T-helper 1 cell treated with Interleukin-12 subunit alpha and Interleukin-12 subunit beta and Interleukin-4 antibody, amounts not matched to agents 30 ng/mL and 1 ng/mL, for 36 hours (primary cell): ENCODE data around the gene FATE1. TPM values are rescaled to one million over a fixed set of nuclear protein-coding genes. Genes with fewer than 3 reads are reported as not detected.
"Not testable (repeated sequence)": the region's sequence is repeated elsewhere in the genome, so short reads cannot be mapped to it uniquely, and the experiment has no call there.

Experiments used
- intact Hi-C: fragments of 100-400 bp; cut with micrococcal nuclease; formaldehyde crosslinking; loops from one replicate; pipeline ENCODE4 v1.15.1; 2024
- total RNA-seq: library from RNA; stranded (reverse); gene quantifications from 2 replicates; pipeline ENCODE4 v1.2.3, GENCODE V29; 2022

The FATE1 gene, protein sequence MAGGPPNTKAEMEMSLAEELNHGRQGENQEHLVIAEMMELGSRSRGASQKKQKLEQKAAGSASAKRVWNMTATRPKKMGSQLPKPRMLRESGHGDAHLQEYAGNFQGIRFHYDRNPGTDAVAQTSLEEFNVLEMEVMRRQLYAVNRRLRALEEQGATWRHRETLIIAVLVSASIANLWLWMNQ
- total RNA-seq, result not detected in 2 replicates

DNA sequence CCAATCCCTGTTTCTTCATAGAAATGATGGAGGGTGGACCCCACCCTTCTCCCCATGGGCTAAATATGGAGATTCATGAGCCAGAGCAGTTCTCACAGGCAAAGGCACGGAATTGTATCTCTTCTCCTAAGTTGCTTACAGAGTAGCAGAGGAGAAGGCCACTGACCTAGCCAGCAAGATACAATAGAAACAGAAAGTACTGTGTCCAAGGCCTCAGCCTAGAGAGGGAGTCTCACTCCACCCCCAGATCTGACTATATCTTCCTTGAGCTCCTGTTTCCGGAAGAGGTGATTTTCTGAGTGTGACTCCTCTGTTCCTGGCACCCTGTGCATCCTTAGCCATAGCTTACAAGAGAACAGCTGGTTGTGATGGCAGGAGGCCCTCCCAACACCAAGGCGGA, at the start of gene FATE1:
TSS of gene FATE1 (plus strand) at position 284 of the 400 bp plus-strand sequence. CDS start at position 369, 85 bp downstream.
- intact Hi-C loops, result no loop called here

DNA sequence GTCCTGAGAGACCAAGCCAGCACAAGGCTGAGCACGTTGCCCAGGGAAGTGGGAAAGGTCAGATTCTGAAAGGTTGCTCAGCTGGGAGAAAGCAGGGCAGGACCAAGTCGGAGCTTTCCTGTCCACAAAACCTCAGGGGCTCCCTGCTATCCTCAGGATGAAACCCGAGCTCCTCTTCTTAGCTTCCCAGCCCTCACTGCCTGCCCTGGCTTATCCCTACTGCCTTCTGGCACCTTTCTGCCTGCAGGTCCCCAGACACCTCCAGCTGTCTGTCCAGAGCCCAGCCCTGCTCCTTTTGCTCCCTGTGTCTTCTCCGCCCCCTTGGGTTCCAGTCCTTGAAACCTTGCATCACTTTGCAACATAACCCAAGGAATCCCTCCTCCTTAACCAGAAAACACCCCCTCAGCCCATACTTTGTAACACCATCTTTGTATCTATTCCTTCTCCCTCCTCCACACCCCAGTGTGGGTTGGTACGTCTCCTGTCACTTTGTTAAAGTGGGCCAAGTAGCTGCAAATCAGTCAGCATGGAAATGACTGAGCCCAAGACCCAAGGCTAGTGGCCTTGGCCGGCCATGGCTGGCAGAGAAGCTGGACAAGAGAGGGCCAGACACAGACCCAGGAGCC, 40.6 kb upstream of the FATE1 start:
- intact Hi-C loops, result no loop called here

DNA sequence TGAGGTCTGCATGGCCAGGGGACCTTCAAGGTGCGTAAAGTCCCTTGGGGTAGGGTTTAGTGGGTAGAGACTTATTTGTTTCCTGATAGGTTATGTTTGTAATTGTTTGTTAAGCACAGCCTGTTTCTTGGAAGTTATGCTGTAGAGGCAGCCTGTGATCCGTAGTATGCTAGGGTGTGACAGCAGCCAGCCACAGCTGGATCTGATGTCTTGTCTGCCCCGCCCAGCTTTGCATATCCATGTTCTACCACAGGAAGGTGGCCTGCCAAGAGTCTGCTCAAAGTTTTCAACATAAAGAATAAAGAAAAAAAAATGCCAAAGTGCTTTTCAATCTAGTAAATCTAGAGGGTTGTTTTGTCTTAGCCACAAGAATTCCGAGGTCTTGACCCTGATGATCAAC, 39.6 kb upstream of the FATE1 start:
- intact Hi-C loops, result no loop called here

DNA sequence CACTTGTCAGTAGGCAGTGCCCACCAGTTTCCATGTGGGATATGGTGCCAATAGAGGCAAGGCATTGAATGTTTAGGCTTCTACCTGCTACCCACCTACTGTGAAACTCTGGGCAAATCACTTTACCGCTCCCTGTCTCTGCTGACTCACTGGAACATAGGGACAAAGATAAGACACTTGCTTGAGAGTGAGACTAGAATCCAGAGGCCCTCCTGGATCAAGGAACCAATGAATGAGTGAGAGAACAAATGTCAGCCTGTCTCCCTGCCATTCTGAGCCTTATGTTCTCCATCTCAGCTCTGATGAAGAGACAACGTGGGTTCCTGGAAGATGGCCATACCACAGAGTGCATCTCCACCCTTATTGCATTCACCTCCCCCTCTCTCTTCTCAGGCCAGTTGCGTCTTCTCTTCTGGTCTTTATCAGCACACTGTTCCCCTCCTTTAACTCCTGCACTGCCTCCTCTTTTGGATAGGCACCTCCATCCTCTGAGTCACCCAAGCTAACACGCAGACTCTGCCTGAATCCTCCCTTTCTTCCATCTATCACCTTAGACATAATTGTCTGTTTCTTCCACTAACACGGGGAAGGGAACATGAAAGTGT, 35.9 kb upstream of the FATE1 start:
- intact Hi-C loops, result loop anchor here (5.0 kb wide), 1 partner anchor 908 kb away; no protein-coding TSS in a partner anchor

DNA sequence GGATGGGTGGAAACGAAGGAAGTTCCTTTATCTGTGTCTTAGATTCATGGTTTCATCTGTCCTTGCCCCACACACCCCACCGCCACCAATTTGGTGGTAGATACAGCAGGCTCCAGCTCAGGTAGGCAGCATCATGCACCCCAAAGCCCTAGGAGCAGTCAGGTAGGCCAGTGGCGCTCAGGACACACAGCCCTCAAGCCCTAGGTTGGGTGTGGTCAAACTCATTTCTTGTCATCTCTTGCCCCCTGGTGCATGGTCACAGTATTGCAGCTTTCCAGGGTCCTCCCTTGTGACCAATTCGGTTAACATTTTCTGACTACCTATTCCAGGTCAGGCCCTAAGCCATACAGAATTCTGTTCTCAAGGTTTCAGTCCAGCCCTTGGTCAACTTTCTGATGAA, 35.0 kb upstream of the FATE1 start:
- intact Hi-C loops, result loop anchor here (1.0 to 5.0 kb wide), 3 partner anchors 175 to 909 kb away; no protein-coding TSS in a partner anchor

DNA sequence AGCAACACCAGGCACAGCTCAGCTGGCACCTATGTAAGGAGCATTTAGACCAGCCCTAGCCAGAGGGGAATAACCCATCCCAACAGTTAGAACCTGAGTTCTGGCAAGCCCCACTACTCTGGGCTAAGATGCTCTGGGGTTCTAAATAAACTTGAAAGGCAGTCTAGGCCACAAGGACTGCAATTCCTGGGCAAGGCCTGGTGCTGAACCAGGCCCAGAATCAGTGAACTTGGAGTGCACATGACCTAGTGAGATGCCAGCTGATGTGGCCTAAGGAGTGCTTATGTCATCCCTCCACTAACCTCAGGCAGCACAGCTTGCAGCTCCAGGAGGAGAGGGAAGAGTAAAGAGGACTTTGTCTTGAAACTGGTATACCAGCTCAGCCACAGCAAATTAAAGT, 28.2 kb upstream of the FATE1 start:
- intact Hi-C loops, result no loop called here

DNA sequence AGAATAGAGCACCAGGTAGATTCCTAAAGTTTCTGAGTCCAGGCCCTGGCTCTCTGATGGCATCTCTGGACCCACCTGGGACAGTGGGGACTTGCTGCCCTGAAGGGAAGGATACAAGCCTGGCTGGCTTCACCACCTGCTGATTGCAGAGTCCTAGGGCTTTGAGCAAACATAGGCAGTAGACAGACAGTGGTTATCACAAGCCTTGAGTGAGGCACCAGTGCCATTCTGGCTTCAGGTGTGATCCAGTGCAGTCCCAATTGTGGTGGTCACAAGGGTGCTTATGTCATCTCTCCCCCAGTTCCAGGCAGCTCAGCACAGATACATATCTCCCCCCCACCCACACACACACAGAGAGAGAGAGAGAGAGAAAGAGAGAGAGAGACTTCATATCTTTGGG, 27.1 kb upstream of the FATE1 start:
- intact Hi-C loops, result no loop called here

DNA sequence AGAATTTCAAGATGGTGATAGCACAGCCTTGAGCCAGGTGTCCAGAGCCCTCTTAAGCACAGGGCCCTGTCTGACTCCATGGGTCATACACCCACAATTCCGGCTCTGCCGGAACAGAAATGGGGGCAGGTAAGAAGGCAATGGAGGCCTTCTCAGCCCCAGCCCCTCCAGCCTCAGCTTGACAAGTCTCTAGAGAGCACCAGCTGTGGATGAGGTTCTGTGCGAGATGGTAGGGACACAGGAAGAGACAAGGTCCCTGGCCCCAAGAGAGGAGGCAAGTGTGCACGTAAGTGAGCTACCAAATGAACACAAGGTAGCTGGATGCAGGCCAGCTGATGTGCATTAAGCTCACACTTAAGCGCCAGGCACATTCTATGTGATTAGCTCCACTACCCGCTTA, 23.0 kb upstream of the FATE1 start:
- intact Hi-C loops, result no loop called here

DNA sequence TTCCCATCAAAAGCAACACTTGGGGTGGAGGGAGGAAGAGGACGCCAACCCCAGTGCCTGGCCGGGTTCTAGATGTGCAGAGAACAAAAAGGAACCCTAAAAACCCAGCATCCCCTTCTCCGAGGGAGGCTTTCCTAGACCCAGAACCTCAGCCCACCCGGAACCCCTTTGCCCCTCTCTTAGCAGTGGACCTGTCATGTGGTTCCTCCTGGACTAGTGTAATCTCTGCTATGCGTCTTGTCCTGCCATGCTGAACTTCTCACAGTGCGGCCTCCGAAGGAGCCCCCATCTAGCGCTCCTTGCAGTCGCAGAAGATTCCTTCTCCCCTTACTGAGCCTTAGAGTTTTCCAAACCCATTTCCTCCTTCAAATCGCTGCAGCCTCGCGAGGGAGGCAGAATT, 21.7 kb upstream of the FATE1 start:
- intact Hi-C loops, result no loop called here

DNA sequence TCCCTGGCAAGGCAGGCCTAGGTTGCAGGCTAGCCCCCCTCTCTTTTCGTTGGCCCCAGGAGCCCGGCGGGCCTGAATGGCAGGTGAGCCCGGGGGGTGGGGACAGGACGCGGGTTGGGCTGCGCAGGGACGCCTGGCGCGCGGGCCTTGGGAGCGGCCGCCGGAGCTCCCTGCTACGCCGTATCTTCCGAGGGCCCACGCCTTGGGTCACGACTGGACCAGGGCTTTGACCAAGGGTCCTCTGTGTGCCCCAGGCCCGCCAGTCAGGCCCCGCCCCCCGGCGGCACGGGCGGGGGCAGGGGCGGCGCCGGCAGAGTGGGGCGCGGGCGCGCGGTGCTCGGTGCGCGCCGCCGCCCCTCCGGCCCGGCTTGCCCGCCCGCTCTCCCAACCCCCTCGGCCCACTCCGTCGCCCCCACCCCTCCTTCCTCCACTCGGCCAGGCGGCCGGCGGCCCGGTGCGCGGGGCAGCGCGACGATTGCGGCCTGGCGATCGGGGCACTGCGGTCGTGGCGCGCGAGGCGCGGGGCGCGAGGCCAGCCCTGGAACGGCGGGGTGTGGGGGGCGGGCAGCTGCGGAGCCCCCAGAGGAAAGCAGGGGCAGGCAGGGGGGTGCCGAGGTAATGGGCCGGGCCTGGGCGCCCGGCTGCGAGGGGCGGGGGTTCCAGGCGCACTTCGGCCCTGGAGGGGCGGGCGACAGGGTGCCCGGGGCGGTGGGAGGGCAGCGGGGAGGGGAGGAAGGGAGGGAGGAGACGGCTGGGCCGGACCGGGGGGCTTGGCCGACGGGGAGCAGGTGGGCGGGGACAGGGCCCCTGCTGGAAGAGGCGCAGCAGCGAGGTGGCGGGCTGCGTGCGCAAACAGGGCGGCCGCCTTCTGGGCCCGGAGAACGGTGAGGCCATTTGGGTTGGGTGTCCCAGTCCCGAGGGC, 20.9 kb upstream of the FATE1 start, which contains the start of gene PRRG3:
TSS of gene PRRG3 (plus strand) at position 798 of the 922 bp plus-strand sequence. CDS start 3,357 bp downstream, outside the sequence.
- intact Hi-C loops, result no loop called here

DNA sequence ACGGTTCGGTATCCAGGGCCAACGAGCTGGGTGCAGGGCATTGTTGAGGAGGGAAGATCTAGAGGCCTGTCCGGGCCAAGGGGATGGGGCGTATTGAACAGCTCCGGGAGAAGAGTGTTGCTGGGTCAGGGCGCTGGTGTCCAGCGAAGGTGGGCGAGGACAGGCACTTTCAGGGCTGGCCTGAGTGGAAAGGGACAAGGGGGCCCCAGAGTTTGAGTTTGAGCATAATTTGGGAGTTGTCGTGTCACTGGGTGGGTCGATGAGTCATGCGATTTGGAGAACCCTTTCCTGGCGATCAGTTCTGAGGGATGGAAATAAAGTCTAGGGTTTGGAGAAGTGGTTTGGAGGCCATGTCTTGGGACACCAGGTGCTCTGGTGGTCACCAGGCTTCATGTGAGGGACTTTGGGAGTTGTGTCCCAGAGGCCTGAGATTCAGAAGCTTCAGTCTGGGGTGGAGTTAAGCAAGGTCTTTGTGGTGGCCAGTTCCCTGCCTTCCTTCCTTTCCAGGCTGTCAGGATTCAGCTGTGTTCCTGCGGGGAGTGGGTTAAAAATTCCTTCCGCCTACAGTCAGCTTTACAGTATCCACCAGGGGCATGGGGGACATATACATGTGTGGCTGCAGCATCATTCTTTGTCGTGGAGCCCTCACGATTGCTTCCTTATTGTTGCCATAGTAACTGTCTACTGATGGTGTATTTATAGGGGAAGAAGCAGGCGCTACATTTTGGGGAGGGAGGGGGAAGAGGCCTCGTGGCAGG, 20.1 kb upstream of the FATE1 start:
- intact Hi-C loops, result no loop called here

DNA sequence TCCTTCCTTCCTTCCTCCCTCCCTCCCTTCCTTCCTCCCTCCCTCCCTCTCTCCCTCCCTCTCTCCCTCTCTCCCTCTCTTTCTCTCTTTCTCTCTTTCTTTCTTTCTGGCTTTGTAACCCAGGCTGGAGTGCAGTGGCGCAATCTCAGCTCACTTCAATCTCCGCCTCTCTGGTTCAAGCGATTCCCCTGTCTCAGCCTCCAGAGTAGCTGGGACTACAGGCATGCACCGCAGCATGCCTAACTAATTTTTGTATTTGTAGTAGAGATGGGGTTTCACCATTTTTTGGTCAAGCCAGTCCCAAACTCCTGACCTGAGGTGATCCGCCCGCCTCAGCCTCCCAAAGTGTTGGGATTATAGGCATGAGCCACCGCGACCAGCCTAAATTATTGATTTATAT, 18.8 kb upstream of the FATE1 start:
- intact Hi-C loops, result not testable (repeated sequence)

DNA sequence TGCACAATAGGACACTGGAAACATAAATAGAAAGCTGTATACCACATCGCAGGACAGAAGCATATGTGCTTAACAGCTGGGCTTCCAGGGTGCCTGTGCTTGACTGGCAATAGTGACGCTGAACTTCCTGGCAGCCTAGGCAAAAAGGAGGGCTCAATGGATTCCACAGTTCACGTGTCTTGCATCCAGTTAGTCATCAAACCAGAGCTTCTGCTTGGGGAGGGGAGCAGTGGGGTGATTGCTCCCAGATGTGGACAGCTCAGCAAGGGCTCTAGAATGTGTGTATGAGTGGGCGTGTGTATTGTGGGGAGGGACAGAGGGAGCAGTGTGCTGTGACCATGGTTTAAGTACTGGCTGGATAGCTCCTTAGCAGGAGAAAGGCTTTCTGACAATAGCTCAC, 18.3 kb upstream of the FATE1 start:
- intact Hi-C loops, result no loop called here

DNA sequence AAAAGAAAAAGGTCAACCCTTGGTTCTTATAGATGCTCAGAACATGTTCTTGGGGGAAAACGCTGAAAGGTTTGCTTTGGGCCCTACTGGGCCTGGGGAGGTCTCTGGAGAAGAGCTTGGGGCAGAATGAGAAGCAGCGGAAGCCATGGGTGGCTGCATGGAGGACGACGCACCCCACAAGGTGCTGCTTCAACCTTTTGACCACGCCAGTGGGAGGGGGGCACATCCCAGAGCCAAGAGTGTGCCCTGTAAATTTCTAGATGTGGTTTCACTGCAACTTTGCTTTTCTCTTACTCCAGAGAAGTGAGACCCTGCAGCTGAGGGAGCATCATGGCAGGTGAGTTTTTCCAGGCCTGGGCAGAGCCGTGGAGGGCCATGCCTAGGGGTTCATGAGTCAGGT, 17.4 kb upstream of the FATE1 start:
- intact Hi-C loops, result no loop called here

DNA sequence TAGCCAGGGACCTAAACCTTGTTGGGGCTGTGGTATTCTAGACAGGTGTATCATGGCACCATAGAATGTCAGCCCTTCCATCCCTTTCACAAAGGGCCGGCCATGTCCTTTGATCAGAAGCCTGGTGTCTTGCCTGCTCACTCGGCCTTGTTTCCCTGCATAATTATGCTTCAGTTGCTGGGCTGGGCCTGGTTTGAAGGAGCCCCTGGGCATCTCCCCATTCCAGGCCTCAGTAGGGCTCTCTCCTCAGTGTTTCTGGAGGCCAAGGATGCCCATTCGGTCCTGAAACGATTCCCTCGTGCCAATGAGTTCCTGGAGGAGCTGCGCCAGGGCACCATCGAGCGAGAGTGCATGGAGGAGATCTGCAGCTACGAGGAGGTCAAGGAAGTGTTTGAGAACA, 16.1 kb upstream of the FATE1 start:
- intact Hi-C loops, result no loop called here

DNA sequence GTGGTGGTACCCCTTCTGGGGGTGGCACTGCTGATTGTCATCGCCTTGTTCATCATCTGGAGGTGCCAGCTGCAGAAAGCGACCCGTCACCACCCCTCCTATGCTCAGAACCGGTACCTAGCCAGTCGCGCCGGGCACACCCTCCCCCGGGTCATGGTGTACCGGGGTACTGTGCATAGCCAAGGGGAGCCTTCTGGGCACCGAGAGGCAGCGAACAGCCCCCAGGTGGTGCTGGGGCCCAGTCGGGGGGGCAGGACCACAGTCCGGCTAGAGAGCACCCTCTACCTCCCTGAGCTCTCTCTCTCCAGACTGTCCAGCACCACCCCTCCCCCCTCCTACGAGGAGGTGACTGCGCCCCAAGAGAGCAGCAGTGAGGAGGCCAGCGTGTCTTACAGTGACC, 15.3 kb upstream of the FATE1 start:
- intact Hi-C loops, result no loop called here

DNA sequence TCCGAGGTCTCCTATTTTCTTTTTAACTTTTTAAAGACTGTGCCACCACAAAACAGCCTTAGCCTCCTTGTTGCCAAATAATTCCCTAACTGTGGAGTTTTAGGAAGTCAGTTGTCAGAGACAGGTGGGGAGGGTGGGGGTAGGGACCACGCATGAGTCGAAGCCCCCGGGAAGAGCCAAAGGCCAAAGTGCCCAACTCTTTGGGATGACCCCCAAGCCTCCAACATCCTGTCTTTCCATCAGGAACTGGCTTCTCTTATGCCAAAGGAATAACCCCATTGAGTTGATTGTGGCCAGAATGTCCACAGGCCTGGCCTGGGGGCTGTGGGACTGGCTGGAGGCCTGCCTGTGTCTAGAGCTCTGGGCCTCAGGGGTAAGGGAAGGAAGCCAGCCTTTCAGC, 14.8 kb upstream of the FATE1 start:
- intact Hi-C loops, result no loop called here

DNA sequence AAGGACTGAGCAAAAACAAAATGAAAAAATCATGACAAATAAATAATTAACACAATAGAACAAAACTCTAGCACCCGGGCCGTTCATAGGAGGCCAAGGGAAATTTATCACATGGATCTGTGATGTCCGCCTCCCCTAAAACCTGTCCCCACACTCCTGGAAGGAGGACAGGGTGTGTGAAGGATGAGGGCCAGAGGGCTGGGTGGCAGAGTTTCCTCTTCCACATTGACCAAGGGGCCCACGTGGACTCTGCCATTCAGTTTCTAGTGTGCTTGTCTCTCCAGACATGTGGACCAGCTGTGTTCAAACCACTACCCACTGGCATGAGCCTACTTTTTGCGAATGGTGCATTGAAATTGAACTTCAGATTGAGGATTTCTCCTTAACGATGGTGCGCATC, 14.3 kb upstream of the FATE1 start:
- intact Hi-C loops, result no loop called here

DNA sequence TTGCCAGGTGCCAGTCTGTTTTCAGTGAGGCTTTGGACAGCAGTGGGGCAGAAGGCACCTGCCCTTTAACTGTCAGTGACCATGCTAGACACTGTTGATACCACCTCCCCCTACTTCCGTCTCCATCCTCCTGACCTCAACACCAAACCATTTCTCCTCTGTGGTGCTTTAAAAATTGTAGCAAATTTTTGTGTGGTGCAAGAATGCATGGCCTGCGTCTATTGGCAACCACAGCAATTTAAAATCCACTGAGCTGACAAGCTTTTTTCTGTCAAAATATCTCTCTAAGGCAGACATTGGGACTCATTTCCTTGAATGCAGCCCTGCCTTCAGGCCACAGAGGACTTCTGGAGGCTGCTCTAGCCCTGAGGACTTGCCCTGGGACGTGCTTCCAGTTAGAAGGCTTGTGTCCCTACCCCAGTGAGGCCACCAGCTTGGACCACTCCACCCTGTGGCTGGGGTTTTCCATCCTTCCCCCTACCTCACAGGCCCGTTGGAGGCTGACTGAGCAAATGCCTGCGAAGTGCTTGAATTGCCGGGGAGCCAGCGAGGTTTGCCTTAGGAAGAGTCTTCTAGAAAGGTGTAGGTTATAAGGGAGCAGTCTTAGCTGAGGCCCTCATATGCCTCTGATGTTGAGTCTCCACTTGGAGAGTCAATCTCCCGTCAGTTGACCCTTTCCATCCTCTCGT, 13.7 kb upstream of the FATE1 start:
- intact Hi-C loops, result no loop called here

DNA sequence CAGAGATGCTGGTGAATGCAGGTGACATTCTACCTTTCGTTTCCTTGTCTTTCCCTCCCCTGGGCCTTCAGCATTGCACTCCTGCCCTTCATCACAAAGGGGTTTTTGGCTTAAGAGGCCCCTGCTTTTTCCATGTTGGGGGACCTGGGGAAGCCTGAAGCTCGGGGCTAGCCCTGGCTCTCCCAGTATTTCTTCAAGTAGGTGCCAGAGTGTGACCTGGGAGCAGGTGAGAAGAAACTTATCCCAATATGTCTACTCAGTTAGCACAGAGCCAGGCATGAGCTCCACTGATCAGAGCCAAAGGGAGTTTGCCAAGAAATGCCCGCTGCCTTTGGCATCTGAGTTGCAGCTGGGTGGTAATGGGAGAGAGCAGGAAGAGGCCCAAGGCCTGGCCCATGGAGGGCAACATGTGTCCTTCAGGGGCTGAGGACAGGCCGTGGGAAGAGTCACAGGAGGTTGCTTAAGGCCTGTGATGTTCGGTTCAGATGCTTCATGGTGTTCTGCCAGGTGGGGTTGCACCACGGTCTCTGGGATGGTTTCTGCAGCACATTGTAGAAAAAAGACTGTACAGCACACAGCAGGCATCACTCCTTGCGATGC, 13.0 kb upstream of the FATE1 start:
- intact Hi-C loops, result no loop called here
